GM18505 (cell line): ENCODE results near the gene ESF1.
A peak's percentile ranks its signal among the peaks of the same experiment; 100 is the strongest.

ENCODE experiments used
- ATAC-seq: cut with Tn5 transposase; IDR thresholded peaks from one replicate; pipeline ENCODE4 v1.9.1; 2021; ENCODE audit not compliant: unreplicated experiment
- POLR2A ChIP-seq: IDR thresholded peaks from 4 replicates; pipeline ENCODE4 v1.6.1; 2011; ENCODE audit warnings: borderline replicate concordance; ENCODE audit not compliant: insufficient read depth, insufficient read length; ENCODE audit errors: extremely low read depth

ESF1 gene

DNA sequence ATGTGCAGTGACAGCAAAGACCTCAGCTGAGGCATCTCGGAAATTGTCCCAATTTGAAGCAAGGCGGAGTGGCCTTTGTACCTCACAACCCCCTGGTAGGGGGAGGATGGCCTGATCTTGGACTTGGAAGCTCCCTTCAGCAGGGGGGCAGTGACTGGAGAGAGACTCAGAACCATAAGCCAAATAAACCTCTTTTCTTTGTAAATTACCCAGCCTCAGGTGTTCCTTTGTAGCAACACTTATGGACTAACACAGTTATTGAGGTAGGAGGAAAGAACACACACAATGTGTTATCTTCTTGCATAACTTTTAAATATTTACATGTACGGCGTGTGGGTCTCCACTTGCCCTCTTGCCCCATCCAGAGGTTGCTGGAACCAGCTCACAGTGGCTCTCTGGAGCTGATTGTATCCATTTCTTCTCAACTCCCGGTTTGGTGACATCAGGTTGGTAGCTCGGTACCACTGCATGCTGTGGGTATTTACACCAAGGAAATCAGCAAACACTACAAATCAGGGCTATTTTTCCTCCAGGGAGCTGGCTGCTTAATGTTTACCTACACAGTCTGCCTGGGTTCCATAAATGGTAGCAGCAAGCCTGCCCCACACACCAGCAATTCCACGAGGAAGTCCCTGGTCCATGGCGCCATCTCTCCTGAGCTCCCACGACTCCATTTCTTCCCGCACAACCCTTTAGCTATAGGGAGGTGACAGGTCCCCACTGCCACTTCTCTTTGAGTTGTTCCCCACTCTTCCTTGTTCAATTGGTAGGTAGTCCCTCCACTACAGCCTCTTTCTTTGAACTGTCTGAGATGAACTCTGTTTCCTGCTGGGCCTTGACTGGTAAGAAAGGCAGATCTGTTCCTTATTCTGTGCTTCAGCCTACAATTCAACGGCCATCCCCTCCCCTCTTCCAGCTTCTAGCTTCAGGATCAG, 91.7 kb downstream of the ESF1 start:
- ATAC-seq, result no peak
- TF ChIP-seq POLR2A, result no peak

DNA sequence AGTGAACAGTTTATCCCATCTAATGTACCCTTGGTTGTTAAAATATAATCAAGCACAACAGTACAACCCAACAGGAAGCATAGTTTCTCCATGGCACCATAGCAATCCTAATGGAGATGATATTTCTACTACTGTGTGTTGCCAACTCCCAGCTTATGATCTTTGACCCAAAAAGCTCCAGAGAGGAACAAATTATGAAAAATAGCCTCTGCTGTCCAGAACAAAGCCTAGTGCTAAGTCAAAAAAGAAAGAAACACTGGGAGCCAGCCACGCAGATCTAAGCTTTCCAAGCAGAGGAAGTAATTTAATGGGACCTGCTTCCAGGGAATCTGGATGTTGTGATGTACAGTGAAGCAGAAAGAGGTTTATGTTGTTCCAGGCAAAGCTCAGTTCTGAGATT, 93.8 kb downstream of the ESF1 start:
- no peak for TF ChIP-seq POLR2A
- no peak for ATAC-seq

DNA sequence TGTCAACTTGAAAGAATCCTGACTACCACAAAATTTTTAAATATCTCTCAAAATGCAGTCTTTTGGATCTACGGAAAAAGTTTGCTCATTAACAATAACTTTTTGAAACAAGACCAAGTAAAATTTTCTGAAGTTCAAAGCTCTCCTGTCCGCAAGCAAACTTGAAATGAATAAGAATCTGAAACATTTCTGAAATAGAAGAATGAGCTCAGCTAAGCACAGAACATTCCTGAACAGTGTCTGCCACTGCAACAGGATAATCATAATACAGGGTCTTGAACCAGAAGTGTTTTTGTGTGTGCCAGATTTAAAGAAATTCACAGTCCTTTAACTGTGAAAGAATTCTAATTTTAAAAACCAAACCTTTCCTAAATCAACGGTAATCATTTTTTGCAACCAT, 96.9 kb downstream of the ESF1 start:
- TF ChIP-seq POLR2A, result no peak
- no peak for ATAC-seq

DNA sequence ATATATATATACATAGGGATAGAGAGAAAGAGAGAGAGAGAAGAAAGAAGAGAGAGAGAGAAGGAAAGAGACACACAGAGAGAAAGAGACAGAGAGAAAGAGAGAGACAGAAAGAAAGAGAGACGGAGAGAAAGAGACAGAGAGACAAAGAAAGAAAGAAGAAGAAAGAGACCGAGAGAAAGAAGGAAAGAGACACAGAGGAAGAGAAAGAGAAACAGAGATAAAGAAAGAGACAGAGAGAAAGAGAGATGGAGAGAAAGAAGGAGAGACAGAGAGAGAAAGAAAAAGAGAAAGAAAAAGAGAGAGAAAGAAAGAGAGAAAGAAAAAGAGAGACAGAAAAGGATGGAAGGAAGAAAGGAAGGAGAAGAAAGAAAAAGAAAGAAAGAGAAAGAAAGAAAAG, 99.1 kb downstream of the ESF1 start:
- ATAC-seq, result no peak
- TF ChIP-seq POLR2A, result no peak

DNA sequence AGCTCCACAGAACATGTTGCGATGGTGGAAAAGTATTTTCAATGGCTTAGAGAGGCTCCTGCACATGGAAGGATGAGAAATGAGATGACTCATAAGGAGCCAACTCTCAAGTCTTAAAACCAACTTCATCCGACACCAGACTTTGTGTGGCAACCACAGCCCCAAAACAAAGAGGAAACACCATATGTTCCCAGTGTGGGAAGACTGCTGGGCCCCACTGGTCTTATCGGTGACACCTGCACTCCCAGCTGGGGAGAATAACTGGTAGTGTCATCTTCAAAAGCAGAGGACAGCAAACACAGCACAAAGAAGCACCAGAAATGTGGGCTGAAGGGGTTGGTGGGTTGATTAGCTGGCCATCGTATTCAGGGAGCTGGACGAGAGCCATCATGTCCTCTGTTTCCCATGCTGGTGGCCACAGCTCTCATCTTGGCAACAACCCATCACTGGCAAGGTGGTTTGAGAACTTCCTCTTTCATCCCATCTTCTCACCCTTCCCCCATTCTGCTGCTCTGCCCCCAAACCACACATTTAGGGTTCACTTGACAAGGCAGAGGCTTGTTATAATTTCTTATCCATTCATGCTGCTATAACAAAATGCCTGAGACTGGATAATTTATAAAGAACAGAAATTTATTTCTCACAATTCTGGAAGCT, 100.0 kb downstream of the ESF1 start:
- ATAC-seq, result peak; percentile 70
- no peak for TF ChIP-seq POLR2A

DNA sequence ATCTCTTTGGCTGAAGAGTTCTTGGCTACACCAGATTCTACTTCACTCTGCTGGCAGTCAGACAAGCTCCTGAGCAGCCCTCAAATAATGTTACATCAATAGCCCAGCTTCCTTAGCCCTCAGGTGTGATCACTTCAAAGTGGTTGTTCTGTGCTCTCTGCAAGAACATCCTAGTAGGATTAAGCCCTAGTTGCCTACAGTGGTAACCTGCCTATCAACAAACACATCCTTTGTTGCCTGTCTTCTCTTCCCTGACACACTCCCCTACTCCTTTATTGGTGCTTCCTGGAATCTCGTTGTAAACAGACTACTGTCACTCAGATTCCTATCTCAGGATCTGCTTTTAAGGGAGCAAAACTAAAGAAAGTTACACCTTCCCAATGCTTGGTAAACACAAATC, 100.9 kb downstream of the ESF1 start:
- TF ChIP-seq POLR2A, result no peak
- ATAC-seq, result no peak

DNA sequence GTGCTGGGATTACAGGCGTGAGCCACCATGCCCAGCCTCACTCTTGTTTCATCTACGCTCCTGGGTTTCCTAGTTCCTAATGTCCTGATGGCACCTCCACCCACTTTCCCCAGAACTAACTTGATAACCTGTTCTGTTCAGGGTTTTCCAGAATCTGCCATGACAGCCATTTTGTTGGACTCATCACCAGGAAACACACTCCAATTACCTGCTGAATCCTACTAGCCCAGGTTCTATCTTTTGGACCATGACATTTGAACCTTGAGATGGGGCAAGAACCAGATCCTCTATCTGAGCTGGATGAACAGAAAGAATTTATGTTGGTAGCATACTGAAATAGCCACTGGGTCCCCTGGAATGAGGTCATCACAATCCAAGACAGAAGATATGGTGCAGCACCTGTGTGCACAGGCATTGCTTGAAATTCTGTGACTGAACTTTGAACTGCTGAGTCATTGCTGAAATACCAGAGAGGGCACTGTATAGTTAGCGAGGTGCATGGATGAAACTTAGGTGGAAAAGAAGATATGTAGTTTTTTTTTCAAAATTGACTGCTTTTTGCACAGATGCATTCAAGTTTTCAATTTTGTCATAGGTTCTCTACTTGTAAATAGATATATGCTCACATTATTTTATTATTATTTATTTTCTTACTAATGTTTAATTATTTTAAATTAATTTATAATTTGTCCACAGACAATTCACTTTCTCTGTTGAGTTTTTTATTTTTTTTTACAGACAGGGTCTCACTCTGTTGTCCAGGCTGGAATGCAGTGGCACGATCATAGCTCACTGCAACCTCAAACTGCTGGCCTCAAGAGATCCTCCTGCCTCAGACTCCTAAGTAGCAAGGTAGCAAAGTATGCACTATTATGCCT, 103.2 kb downstream of the ESF1 start:
- ATAC-seq, result peak; percentile 85
- TF ChIP-seq POLR2A, result no peak

DNA sequence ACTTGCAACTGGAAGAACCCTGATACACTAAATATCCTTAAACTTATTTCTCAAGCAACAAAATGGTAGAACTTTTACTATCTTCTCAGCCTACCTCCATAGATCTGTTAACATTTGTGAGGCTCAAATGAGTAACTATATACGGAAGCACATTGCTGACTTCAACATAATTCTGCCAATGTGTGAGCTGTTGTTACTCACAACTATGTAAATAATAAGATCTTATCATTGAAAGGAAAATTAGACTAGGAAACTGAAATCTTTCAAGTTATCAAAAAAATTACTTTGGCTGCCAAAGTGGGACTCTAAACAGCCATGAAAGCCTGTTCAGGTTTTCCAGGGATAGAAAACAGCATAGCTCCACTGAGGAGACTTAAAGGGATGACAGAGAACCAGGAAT, 105.8 kb downstream of the ESF1 start:
- TF ChIP-seq POLR2A, result no peak
- no peak for ATAC-seq

DNA sequence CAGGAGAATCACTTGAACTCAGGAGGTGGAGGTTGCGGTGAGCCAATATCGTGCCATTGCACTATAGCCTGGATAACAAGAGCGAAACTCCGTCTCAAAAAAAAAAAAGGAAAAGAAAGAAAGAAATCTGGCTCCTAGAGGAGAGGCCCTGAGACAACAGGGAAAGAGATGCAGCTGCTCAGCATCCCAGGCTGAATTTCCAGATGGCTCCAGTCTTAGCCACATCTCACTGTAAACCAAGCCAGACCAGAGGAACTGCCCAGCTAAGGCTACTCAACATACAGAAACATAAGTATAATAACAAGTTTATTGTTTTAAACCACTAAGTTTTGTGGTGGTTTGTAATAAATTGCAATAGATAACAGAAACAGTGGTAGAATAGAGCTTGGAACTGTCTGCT, 107.5 kb downstream of the ESF1 start:
- TF ChIP-seq POLR2A, result no peak
- no peak for ATAC-seq

DNA sequence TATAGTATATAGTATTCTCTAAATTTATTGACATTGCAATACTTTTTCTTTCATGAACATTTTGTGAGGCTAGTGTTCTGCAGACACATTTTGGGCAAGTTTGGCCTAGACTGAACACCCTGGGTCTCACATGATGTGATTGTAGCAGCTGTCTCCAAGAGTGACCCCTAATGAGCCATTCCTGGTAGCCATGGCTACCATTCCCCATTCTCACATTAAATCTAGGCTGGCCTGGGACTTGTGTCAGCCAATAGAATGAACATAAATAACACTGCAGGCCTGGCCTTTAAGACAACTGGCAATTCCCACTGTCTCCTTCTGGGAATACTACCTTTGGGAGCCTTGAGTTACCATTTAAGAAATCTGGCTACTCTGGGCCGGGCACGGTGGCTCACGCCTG, 108.0 kb downstream of the ESF1 start:
- no peak for ATAC-seq
- no peak for TF ChIP-seq POLR2A

DNA sequence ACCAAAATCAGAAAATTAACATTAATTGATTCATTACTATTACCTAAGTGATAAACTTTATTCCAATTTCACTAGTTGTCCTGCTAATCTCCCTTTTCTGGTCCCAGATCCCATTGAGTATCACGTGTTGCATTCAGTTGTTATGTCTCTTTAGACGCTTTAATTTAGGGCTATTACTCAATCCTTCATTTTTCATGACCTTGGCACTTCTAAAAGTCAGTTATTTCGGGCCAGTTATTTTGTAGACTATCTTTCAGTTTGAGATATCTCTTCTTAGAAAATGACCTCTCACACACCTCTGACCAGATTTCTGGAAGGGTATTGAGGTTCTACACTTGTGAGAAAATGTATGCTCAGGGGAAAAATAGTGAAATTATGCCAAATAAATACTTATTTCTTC, 112.0 kb downstream of the ESF1 start:
- no peak for TF ChIP-seq POLR2A
- ATAC-seq, result no peak

DNA sequence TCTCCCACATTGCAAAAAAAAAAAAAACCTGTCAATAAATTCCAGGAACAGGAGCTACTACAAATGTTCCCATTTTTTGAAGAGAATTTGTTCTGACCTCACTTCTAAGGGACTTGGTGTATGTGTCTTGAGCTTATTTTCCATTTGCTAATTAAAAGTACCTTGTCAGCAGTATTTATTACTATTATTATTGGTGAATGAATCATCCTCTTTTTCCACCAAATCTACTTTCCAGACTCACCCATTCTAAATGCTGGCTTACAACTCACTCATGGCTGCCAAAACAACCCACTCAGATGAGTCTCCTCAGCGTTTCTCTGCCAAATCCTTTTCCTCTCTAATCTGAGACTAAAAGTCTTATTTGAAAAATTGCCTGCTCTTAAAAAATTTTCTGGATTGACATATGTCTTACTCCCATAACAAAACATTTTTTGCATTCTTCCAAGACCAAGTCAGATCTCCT, 112.8 kb downstream of the ESF1 start:
- no peak for TF ChIP-seq POLR2A
- no peak for ATAC-seq

DNA sequence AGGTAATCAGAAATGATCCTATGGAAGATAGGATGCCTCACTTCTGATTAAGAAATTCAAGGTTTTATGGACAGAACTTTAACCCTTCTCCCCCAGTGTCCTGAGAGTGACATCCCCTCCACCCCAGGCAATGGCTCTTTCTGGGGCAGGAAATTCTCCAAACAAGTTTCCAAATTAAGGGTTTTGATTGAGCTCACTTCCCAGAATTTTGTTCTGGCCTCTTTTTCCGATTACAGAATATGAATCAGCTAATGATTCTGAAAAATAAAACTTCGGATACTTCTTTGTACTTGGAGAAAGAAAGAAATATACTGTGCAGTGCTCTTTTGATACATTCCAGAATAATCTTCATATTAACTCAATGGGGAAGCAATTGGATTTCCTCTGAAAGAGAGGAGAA, 113.2 kb downstream of the ESF1 start:
- ATAC-seq, result no peak
- no peak for TF ChIP-seq POLR2A
